Stimulated activated CD8-positive, alpha-beta memory T cell treated with anti-CD3 and anti-CD28 coated beads, Interleukin-12 subunit alpha, Interleukin-12 subunit beta, amount 100 ng/mL, for 1 hour (primary cell): ENCODE measurements around the gene NYAP1.
"Not testable (repeated sequence)": the region's sequence is repeated elsewhere in the genome, so short reads cannot be mapped to it uniquely, and the experiment has no call there.

ENCODE experiments used
- DNase-seq: peaks from one replicate; pipeline ENCODE4 v3.0.0-alpha.2; 2020; ENCODE audit warnings: low read depth

Gene NYAP1

GRCh38 chr7:100483090-100483721, 521 bp upstream of the NYAP1 start:
- DNase-seq: peak; percentile 64

DNA sequence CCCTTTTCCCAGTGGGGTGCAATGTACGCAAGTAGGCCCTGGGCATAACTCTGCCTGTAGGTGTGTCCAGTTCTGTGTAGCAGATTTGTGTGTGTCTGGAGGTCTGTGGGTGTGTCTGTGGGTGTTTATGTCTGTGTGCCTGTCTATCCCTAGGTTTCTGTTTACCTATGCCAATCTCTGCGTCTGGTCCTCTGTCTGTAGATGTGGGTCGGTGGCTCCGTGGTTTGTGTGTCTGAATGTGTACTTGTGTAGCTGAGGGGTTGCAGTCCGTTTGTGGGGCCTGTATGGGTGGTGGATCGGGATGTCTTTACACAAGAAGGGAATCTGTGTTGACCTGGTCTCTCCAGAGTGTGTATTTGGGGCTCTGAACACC, 932 bp downstream of the NYAP1 start:
- no peak for DNase-seq

- no peak for DNase-seq
These were observed 1.7 kb downstream of the NYAP1 start for GRCh38 chr7:100485471-100485876.

DNA sequence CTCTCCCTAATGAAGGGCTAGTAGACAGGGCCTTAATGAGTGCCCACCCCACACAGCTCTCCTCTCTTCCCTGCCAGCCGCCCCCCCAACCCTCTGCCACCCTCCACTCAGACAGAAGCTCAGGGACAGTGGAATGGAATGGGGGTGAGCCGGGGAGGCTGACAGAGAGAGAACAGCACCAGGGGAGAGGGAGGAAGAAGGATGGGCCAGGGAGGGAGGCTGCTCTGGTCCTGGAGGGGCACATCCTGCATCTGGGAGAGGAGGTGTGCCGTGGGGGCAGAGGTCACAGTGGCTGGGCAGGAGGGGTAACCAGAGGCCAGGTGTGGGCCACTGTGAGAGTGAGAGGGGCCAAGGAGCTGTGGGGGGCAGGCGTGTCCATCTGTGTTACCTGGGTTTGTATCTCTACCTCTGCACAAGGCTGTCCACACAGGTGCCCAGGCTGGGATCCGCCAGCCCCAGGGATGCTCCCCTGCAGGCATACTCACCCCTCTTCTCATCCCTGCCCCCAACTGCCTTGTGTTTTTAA, 2.4 kb downstream of the NYAP1 start:
- no peak for DNase-seq

GRCh38 chr7:100486753-100487446, 3.2 kb downstream of the NYAP1 start:
- no peak for DNase-seq

DNA sequence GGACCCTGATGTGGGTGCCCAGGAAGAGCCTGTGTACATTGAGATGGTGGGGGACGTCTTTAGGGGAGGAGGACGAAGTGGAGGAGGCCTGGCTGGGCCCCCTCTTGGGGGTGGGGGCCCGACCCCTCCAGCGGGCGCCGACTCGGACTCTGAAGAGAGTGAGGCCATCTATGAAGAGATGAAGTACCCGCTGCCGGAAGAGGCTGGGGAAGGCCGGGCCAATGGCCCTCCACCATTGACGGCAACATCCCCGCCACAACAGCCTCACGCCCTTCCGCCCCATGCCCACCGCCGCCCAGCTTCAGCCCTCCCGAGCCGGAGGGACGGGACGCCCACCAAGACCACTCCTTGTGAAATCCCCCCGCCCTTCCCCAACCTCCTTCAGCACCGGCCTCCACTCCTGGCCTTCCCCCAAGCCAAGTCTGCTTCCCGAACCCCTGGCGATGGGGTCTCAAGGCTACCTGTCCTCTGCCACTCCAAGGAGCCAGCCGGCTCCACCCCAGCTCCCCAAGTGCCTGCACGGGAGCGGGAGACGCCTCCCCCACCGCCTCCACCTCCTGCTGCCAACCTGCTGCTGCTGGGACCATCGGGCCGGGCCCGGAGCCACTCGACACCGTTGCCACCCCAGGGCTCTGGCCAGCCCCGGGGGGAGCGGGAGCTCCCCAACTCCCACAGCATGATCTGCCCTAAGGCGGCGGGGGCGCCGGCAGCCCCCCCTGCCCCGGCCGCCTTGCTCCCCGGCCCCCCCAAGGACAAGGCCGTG, 4.8 kb downstream of the NYAP1 start:
- no peak for DNase-seq

GRCh38 chr7:100489121-100489520, 5.4 kb downstream of the NYAP1 start:
- DNase-seq: no peak

- DNase-seq: no peak
These were observed 6.1 kb downstream of the NYAP1 start for GRCh38 chr7:100489824-100490223.

GRCh38 chr7:100490483-100491191, 6.9 kb downstream of the NYAP1 start:
- no peak for DNase-seq

DNA sequence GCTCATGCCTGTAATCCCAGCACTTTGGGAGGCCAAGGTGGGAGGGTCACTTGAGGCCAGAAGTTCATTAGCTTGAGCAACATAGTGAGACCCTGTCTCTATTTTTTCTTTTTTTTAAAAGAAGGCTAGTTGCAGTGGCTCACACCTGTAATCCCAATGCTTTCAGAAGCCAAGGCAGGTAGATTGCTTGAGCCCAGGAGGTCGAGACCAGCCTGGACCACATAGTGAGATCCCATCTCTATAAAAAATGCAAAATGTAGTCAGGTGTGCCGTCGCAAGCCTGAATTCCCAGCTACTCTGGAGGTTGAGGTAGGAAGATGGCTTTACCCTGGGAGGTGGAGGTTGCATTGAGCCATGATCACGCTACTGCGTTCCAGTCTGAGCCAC, 7.5 kb downstream of the NYAP1 start:
- DNase-seq: no peak

- no peak for DNase-seq
These were observed 9.2 kb downstream of the NYAP1 start for GRCh38 chr7:100492738-100493475.

GRCh38 chr7:100493476-100494264, 9.9 kb downstream of the NYAP1 start:
- no peak for DNase-seq

GRCh38 chr7:100496509-100496908, 12.8 kb downstream of the NYAP1 start:
- no peak for DNase-seq

GRCh38 chr7:100500743-100501142, 17.0 kb downstream of the NYAP1 start:
- DNase-seq: not testable (repeated sequence)

GRCh38 chr7:100504031-100504430, 20.3 kb downstream of the NYAP1 start:
- not testable (repeated sequence) for DNase-seq

DNA sequence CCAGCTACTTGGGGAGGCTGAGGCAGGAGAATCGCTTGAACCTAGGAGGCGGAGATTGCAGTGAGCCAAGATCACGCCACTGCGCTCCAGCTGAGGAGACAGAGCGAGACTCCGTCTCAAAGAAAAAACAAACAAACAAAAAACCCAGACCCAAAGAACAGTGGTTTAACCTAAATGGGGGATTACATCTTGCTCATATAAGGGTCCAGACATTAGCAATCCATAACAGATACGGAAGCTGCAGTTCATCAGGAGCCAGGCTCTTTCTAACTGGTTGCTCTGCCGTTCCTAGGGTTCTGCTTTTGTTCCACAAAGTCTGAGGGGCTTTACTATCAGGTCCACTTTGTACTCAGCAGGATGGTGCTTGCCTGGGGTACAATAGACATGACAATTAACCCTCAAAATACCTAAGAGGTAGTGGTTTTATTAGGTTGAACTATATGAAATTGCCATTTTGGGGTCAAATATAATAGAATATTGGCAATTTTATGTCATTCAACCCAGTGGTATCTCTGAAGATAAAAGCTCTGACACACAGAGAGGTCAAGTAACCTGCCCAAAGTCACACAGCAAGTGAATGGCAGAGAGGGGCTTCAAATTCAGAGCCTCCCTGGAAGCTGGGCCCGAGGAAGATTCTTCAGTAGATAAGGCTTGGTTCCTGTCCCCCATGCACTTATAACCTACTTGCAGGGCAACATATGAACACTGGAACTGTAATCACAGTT, 21.3 kb downstream of the NYAP1 start:
- DNase-seq: no peak

- no peak for DNase-seq
These were observed 22.7 kb downstream of the NYAP1 start for GRCh38 chr7:100506356-100506923.

- DNase-seq: no peak
These were observed 25.5 kb downstream of the NYAP1 start for GRCh38 chr7:100509231-100509630.

GRCh38 chr7:100510437-100511239, 26.9 kb downstream of the NYAP1 start:
- DNase-seq: no peak
